Raji (cell line): ENCODE results near the gene CCER1.

Experiments
- POLR2A ChIP-seq: IDR thresholded peaks from 2 replicates; pipeline ENCODE4 v1.6.1; 2011; ENCODE audit warnings: low read depth, low read length, control low read depth; ENCODE audit not compliant: insufficient read depth

Gene CCER1

DNA sequence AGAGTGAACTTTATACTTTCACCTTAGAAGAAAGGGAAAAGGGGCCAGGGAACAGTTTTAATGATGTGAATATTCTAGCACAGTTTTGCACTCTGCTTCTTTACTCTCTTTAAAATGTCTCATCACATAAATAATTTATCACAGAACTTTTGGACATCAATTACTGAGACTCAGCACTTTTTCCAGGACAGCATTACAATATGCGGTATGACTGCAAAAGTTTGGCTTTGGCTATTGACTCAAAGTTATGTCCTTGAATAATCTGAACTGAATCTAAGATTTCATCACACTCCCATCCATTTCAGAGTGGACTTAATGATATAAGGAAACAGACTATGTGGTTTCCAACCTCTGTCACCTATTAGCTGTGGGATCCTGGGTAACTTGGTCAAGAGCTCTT, 11.7 kb downstream of the CCER1 start:
- TF ChIP-seq POLR2A, result no peak

DNA sequence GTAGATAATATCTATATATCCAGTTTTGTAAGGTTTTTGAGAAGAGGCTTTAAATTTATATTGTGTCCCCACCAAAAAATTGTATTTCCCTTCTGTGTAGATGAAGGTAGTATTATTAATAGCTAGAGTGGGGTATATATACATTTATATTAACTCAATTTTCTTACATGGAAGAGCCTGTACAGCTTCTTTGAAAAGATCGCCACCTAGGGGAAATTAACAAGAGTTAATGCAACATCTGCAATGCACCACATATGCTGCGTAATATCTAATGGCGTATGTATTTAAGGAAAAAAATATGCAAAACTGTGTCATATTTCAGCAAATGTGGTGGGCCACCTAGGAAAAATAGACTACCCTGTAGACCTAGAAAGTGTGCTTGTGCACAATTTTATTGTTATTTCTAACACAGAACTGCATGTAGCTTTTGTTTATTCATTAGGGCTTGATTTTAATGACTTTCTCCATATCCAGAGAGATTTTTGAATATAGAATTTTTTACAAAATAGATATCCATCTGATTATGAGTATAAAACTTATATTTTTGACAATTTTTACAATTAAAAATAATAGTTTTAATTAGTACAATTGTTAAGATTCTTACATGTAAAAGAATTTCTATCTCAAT, 14.0 kb downstream of the CCER1 start:
- TF ChIP-seq POLR2A, result no peak

DNA sequence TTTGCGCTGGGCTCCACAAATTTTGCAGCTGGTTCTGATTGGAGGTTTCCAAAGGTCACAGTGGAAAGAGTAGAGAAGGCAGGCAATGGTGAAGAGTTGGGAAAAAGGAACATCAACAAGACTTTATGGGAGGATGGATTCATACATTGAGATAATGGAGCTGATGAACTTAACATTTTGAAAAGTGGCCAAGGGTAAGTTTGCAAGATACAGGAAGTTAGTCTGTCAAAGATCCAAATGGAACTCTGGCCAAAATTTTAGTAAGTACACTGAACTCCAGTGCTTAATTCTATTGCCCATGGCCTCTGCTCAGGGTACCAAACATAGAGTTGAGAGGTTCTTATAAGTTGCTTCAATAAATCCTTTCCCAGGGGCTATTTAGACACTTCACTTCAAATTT, 15.6 kb downstream of the CCER1 start:
- no peak for TF ChIP-seq POLR2A

DNA sequence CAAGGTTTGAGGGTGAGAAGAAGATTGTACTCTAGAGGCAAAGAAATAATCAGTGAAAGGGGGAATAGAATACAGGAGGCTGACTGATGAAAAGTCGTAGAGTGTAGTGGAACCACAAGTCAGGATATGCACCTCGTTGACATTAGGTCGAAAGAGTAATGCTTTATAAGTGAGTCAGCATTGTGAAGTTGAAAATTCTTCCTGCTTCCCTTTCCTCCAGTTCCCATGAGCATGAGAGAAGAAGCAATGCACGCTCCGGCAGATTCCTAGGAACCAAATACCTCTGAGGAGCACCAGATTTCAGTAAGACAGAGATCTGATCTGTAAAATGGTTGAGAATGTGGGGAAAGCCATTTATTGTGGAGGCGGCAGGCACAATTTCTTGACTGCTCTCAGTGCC, 16.5 kb downstream of the CCER1 start:
- no peak for TF ChIP-seq POLR2A

DNA sequence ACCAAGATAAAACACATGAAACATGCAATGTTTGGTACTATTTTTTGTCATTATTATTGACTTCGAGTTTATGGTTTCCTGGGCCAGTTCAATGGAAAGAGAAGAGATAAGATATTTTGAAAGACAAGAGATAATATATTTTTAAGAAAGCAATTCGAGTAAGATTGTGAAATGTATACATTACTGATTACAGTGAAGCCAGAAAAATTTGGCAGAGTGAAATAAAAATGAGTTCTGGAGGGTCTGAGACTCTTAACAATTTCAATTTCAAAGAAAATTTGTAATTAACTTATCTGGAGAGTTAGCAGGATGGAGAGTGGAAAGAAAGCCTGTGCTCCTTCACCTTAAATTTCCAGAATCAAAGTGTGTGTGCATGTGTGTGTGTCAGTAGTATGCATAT, 17.3 kb downstream of the CCER1 start:
- TF ChIP-seq POLR2A, result no peak

DNA sequence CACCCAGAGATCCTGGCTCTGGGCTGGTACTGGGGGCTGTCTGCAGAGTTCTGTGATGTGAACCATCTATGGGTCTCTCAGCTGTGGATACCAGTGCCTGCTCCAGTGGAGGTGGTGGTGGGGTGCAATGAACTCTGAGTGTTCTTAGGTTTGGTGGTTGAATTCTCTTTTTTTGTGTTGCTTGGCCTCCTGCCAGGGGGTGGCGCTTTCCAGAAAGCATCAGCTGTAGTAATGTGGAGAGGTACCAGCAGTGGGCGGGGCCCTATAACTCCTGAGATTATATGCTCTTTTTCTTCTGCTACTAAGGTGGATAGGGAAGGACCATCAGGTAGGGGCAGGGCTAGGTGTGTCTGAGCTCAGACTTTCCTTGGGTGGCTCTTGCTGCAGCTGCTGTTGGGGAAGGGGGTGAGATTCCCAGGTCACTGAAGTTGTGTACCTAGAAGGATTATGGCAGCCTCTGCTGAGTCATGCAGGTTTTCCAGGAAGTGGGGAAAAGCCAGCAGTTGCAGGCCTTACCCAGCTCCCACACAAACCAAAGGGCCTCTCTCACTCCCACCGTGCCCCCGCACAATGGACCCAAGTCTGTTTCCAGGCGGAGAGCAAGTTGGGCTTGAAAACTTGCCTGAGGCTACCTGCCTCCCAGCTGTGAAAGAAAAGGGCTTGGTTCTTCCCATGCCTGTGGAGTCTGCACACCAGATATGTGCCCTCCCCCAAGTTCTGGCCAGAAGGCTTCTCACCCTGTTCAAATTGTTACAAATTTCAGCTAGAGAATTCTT, 18.6 kb downstream of the CCER1 start:
- TF ChIP-seq POLR2A, result no peak

DNA sequence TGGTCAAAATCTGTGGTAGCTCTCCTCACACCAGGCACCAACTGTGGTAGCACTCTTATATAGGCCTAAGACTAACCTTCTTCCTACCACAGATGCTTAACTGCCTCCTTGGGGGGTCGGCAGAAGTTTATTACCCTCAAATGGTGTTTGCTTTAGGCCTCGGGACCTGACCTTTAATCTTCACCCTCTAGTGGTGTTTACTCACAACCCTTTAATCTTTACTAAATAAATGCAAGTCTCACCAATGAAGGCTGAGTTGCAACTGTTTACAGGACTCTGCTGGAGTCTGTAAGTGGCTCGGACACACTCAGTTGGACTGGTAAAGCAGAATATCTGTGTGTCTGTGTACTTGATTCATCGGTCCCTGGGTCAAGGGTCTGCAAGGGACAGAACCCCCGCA, 29.4 kb downstream of the CCER1 start:
- no peak for TF ChIP-seq POLR2A

DNA sequence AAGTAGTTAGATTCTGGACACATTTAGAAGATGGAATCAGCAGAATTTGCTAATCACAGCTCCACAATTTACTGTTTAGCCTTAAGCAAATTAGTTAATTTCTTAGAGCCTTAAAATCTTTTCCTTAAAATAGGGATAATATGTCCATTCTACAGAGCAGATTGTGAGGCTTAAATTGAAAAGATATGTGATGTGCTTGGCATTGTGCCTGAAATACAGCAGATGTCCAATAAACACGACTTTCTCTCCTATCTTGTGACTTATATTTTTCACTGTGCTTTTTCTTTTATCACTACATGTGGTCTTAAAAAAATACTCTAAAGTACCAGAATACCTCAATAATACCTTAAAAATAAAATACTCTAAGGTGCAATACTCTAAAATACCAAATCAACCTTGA, 30.6 kb downstream of the CCER1 start:
- no peak for TF ChIP-seq POLR2A

DNA sequence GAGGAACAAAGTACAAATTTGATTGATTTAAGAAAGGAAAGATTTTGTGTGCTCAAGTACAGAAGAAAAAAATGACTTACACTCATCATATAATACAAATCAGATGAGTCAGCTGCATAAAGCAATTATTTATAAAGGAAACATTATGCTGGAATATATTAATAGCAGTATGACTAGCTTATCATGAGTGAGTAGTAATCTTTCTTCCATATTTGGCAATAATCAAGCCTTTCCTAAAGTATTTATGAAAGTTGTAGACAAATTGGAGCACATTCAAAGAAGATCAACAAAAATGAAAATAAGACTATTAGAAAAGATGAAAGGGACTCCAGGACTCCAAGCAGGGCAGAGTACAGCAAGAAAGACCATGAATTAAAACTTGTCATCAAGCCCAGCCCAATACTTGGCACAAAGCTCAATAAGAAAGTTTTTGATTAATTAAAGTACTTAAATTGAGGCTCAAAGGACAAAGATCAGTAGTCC, 32.8 kb downstream of the CCER1 start:
- TF ChIP-seq POLR2A, result no peak

DNA sequence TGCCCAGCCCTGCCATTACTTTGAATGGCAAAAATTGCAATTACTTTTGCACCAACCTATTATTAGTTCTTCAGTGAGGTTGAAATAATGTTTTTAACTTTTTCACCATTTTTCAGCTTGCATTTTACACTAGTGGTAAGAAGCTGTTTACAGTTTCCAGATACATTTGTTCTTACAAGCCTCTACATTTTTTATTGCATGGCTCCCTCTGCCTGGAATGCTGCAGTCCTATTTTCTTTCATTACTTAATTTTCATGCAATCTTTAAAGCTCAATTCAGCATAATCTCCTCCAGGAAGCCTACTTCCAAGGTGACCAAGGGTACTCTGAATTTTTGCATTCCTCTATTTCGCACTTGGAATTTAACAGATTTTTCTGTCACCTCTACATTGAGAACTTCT, 33.4 kb downstream of the CCER1 start:
- TF ChIP-seq POLR2A, result no peak

DNA sequence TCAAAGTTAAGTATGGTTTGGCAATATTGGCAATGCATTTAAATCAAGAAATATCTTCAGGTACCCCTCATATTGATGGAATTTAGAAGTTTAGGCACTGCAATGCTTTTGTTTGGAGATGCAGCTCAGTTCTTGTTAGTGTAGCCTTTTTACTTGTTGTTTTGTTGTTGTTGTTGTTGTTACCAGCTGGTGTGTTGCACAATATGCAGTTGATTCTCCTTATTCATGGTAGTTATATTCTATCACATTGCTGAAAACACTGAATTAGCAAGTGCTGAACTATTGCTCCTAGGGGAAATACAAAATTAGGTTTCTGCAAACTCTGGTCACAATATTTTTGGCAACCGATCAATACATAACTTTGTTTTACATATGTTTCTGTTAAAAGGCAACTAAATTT, 34.8 kb downstream of the CCER1 start:
- no peak for TF ChIP-seq POLR2A

DNA sequence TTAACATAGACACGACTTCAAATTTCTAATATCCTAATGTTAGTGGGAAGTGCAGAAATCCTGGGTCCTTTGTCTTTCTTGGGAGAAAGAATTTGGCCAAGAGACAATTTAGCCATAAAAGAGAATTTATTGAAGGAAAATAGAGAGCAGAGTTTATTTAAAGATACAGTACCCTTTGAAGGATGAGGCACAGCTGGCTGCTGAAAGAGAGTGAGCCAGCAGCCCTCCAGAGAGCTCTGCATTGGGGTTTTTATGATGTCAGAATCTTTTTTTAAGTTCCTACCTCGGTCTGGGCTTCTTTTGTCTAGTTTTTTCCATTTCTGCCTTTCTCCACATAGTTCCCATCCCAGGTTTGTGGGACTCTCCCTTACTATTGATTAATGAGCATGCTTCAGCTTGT, 37.5 kb downstream of the CCER1 start:
- TF ChIP-seq POLR2A, result no peak

DNA sequence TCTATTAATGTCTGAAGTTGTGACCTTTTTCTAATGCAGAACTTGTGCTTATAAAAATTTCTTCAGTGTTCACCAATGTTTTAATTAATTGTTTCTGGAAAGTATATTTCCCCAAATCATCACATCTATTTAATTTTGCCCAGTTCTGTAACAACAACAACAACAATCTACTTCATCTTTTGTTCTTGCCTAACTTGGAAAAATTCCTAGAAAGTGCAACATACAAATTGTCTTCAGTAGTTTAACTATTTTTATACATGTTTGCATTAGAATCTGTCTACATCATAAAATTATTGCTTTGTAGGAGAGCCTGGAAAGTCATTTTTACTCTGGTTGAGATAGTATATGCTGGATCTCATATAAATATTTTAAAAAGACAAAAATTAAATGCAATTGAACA, 38.5 kb downstream of the CCER1 start:
- no peak for TF ChIP-seq POLR2A

DNA sequence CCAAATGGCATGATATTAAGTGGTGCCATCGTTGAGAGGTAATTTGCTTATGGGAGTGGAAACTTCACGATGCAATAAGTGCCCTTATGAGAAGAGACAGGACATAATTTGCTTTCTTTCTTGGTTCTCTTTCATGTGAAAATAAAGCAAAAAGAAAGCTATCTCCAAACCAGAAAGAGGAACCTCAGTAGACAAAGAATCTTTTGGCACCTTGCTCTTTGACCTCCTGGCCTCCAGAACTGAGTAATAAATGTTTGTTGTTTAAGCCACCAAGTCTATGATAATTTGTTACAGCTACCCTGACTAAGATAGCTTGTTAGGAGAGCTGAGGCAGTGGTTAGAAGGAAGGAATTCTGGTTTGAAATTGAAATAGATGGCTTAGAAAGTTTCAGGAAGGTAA, 39.6 kb downstream of the CCER1 start:
- TF ChIP-seq POLR2A, result no peak

DNA sequence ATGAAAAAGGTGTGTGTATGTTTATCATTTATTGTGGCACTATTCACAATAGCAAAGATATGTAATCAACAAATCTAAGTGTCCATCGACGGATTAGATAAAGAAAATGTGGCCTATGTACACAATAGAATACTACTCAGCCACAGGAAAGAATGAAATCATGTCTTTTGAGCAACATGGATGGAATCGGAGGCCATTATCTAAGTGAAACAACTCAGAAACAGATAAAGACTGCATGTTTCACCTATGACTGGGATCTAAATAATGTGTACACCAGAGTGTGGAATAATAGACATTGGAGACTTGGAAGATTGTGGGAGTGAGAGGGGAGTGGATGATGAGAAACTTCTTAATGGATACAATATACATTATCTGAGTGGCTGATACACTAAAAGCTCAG, 44.0 kb downstream of the CCER1 start:
- no peak for TF ChIP-seq POLR2A

DNA sequence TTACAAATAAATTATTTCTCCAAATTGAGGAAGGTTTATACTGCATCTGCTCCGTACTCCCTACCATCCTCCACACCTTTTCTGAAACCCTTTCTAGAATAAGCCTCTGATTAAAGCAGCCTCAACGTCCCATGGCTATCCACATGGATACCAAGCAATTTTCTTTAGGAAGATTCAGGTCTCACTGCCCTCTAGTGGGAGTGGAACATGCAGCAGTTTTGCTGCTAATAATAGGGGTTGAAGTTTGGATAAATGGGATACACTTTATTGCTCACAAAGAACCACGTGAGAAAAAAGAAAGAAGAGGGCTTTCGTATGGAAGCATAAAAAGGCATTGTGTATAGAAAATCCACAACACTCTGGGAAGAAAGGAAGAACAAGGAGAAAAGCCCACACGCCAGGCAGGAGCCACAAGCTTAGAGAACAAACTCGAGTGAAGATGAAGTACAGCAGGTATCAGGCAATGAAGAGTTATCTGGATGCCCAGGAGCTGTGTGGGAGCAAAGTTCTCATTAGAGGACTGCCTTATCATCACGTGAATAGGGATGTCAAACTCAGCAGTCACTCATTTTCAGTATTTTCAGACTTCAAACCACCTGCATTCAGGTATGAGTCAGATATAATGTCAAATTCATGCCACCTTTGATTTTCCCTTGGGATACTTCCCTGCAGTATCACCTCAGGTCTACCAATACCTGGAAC, 45.8 kb downstream of the CCER1 start:
- no peak for TF ChIP-seq POLR2A
